Stimulated activated CD4-positive, alpha-beta T cell treated with anti-CD3 and anti-CD28 coated beads, Interleukin-2, amount 100 ng/mL, for 24 hours (primary cell): Measurements from ENCODE around the gene TTC8.

Source experiments
- DNase-seq, 2 donors: peaks; one replicate each; pipeline ENCODE4 v3.0.0-alpha.2; 2020

The TTC8 gene

DNA sequence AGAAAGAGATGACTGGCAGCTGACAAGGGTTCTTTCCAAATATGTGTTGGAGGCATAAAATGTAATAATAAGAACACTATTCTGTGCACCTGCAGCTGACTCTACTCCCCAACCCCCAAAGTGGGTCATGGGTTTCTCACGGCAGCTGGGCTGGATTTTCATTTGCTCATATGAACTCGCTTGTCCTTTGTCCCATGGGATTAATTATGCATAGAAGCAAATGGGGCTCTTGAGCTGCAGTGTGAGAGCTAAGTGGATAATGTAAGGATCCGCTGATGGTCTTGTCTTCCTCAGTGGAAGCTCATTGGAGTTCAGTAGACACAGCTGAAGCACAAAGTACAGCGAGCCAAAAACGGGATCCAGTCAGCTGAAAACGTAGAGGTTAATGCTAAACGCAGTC, 46.3 kb downstream of the TTC8 start:
- no peak for DNase-seq

GRCh38 chr14:88871429-88871828, 47.0 kb downstream of the TTC8 start:
- no peak for DNase-seq

DNA sequence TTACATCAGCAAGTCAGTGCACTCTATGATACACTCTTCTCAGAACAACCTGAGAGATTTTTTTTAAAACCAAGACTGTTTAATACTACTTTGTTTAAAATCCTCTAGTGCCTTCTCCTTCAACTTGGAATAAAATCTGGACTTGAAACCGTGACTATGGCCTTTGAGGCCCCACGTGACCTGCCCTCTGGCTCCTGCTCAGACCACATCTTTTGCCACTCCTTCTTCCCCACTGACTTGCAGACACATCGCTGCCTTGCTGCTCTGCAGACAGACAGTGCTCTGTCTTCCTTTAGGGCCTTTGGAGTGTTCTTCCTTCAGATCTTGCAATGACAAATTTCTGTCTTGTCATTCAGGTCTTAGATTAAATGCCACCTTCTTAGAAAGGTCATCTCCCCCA, 48.5 kb downstream of the TTC8 start:
- no peak for DNase-seq

- DNase-seq: no peak
Observed at GRCh38 chr14:88877192-88877591, 52.7 kb downstream of the TTC8 start.

DNA sequence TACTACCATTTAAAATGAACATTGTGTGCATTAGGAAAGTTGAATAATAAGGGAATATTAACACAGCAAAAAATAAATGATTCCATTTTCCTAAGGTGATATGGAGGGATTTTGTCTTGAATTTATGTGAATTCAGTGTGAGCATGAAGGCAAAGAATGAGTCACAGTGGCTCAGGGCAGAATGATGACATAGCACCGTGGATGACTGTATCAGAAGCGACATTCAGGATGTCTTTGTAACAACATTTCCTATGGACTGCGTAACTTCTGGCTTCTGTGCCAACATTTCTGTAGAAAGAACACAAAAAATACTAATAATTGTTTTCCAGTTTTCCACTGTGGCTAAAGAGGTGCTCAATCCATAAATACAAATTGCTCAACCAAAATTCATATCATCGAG, 54.6 kb downstream of the TTC8 start:
- no peak for DNase-seq

DNA sequence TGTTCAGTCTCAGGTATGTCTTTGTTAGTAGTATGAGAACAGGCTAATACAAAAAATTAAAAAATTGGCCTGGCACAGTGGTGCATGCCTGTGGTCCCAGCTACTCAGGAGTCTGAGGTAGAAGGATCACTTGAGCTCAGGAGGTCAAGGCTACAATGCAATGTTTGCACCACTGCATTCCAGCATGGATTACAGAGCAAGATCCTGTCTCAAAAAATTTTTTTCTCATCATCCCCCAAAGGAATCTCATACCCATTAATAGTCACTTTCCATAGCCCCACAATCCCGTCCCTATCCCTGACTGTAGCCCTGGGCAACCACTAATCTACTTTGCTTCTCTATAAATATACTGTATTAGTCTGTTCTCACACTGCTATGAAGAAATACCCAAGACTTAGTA, 57.8 kb downstream of the TTC8 start:
- DNase-seq: no peak

GRCh38 chr14:88895116-88895515, 70.7 kb downstream of the TTC8 start:
- DNase-seq: no peak

DNA sequence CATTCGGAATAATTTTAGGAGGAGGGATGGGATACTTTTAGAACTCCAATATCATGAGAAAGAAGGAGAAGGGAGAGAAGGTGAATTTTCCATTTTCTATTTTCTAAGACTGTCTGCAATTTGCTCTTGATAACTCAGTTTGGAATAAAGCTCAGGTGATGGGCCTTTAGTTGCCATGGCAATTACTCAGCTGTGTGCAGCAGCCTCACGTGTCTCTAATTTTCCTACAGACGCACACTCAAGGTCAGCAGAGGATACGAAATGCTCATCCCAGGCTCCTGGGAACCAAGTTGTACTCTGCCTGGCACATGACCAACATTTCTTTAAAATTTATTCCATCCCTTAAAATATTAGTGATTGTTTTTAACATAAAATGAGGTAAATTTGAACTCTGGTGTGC, 76.7 kb downstream of the TTC8 start:
- no peak for DNase-seq

DNA sequence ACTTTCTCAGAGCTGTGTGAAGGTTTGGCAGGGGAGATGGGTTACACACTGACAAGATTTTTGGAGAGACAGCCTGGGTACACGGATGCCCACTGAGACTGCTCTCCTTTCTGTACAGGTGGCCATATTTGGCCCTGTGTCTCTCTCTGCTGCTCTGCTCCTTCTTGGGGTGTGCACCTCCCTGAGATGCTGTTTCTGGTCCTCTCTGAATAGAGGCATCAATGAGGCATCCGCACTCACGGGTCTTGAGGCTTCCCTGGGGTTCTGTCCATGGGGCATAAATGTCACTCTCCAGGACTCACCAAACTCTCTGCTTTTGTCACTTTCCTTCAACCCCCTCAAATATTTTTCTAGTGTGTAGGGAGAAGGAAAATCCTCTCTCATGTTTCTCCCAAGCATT, 77.5 kb downstream of the TTC8 start:
- DNase-seq: no peak

- no peak for DNase-seq
Observed at GRCh38 chr14:88902850-88903249, 78.4 kb downstream of the TTC8 start.

DNA sequence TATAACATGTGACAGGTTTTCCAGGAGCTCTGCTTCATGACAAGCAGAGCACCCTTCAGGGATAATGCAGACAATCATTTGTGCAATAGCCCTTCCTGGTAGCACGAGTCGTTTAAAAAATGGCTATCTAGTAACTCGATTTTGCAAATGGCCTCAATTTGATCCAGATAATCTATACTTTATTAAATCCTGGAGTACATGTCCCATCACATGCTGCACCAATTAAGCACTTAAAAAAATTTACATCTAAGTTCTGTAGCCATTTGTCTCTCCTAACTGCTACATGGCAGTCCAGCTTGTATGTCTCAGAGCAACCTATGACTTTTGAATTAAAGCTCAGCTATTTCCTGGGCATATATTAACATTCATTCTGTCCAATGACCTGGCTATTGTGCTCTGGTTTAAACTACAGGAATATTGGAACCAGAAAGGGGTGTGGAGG, 79.8 kb downstream of the TTC8 start:
- DNase-seq: no peak

DNA sequence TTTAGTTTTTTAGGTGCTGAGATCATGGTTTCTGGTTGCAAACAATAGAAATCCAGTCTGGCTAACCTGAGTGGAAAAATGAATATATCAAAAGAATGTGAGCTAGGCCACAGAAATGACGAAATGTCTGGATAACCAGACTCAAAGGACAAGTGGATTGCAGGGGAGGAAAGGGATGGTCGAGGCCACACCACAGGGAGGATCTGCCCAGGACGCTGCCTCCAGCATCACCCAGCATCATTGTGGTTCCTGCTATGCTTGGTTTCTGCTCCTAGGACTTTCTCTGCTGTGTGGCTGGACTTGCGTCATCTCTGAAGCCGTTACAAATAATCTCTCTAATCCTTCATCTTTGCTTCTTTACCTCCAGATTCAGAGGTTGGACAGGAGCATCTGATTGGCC, 80.4 kb downstream of the TTC8 start:
- DNase-seq: no peak

- DNase-seq: no peak
Observed at GRCh38 chr14:88908216-88908615, 83.8 kb downstream of the TTC8 start.

DNA sequence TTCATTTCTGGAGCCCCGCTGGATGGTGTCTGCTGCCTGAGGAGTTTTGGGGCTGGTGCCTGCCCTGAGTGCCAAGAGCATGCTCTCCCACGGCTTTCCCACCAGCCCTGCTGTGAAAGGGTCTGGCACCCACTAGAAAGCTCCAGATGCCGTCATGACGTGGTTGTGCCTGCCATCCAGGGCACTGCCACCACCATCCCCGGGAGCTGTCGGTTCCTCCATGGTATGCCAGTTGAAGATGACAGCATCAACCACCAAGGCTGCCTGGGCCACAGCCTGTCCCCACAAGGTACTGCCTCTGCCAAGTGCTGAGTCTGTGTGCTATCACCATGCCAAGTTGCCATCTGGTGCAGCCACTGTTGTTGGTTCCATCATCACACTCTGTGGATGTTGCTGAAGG, 85.9 kb downstream of the TTC8 start:
- no peak for DNase-seq

DNA sequence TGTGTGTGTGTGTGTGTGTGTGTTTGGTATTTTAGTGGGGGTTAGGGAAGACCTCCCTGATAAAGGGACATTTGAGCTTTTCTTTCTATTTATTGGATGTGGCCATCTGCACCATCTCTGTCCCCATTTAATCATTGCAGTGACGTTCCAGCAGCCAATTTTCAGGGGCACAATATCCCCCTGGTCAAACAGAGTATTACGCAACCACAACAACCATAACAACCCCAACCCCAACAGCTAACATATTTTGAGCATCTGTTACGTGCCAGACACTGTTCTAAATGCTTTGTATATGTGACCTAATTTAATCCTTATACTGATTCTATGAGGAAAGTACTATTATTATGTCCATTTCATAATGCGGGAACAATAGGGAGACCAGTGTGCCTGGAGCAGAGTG, 87.4 kb downstream of the TTC8 start:
- DNase-seq: no peak

DNA sequence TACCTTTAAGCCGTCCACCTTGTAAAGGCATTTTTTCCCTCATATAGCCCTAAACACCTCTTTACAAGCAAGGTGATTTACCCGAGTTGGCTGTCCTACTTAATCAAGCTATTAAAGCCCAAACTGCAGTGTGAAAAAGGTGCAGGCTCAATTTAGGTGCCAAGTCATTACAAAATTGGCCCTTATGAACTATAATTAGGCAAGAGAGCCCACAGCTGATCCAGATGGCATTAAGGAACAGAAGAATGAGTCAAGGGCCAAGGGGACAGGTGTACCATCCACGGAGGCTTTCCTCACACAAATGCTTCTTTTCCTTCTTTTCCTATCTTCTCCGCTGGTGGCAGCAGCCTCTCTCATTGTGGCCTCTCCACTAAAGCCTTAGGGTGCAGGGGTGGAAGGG, 90.5 kb downstream of the TTC8 start:
- no peak for DNase-seq

GRCh38 chr14:88919502-88919901, 95.1 kb downstream of the TTC8 start:
- no peak for DNase-seq
